Muscle layer of duodenum (tissue), 2 donors: ENCODE data around the gene ZFHX2.

Experiments
- H3K27ac ChIP-seq: one replicate; pipeline ENCODE4 v1.7.0; 2013; ENCODE audit warnings: mild to moderate bottlenecking, low read length
- H3K27me3 ChIP-seq: one replicate; pipeline ENCODE4 v1.7.0; 2013; ENCODE audit warnings: low read depth, mild to moderate bottlenecking, control low read depth, low read length
- H3K36me3 ChIP-seq, 2 donors: one replicate each; pipeline ENCODE4 v1.7.0; 2013; ENCODE audit warnings: low read length in 2 of 2, control low read depth in 1 of 2, mild to moderate bottlenecking in 1 of 2; ENCODE audit not compliant: insufficient read depth in 2 of 2, control insufficient read depth in 1 of 2
- H3K4me1 ChIP-seq, 2 donors: one replicate each; pipeline ENCODE4 v1.7.0; 2013; ENCODE audit warnings: low read length in 2 of 2, mild to moderate bottlenecking in 2 of 2, control low read depth in 1 of 2, moderate library complexity in 1 of 2; ENCODE audit not compliant: insufficient read depth in 2 of 2, control insufficient read depth in 1 of 2
- H3K4me3 ChIP-seq, 2 donors: one replicate each; pipeline ENCODE4 v1.7.0; 2013; ENCODE audit warnings: low read length in 2 of 2, low read depth in 1 of 2, mild to moderate bottlenecking in 1 of 2
- H3K9me3 ChIP-seq, 2 donors: one replicate each; pipeline ENCODE4 v1.7.0; 2013; ENCODE audit warnings: low read length in 2 of 2, control low read depth in 1 of 2, mild to moderate bottlenecking in 1 of 2; ENCODE audit not compliant: control insufficient read depth in 1 of 2
- donor health status: healthy.

Gene ZFHX2

DNA sequence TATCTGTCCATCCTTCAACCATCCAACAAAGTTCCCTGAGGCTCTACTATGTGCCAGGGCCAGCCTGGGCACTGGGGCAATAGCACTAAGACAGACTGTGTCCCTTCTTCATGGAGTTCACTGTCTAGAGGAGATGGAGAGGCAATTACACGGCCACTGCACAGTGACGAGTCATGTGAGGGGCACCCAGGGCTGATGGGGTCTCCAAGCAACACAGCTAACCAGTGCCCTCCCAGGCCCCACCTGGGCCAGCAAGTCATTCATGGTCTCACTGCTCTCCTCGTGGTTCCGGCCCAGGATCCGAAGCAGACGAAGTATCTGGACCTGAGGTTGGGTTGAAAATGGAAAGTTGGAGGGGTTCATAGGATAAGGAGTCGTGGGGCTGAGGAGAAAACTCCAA is 13.3 kb upstream of the ZFHX2 start:
- H3K36me3 ChIP-seq, result peaks cover 16 to 19% of the 10 kb centered on the region in 2 donors
- no peaks in the 10 kb centered on the region for H3K27me3 ChIP-seq
- H3K4me3 ChIP-seq, result no peak overlapping the region
- no peaks in the 10 kb centered on the region for H3K9me3 ChIP-seq
- peaks cover 7 to 8% of the 10 kb centered on the region in 2 donors for H3K4me1 ChIP-seq
- H3K27ac ChIP-seq, result no peak overlapping the region

DNA sequence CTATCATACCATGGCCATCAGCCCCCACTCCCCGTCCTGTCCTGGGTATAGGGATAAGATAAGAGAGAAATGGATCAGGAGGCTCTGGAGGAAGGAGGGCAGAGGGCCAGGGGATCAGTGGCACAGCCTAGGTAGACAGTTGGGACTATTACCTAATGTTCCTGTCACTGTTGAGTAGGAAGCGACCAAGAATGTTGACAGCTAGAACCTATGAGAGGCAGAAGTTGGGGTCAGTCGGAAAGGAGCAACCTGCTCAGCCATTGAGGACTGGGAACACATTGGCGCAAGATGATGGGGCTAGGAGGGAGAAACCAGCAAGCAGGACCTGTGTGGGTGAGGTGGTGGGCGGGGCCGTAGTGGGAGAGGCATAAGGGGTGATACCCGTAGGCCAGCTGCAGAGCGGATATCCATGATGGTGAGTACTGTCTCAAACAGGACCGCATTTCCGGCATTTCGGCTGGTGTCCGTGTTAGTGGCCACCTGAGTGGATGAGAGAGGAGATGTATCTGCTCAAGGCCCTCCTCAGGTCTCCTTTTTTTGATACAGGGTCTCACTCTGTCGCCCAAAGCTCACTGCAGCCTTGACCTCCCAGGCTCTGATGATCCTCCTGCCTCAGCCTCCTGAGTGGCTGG is 12.7 kb upstream of the ZFHX2 start:
- Histone ChIP-seq H3K36me3 (peaks cover 20% of the 10 kb centered on the region in 2 donors), H3K9me3 (no peaks in the 10 kb centered on the region), H3K4me3 (no peak overlapping the region), H3K27ac (no peak overlapping the region), H3K4me1 (peaks cover 7 to 11% of the 10 kb centered on the region in 2 donors), H3K27me3 (no peaks in the 10 kb centered on the region)

DNA sequence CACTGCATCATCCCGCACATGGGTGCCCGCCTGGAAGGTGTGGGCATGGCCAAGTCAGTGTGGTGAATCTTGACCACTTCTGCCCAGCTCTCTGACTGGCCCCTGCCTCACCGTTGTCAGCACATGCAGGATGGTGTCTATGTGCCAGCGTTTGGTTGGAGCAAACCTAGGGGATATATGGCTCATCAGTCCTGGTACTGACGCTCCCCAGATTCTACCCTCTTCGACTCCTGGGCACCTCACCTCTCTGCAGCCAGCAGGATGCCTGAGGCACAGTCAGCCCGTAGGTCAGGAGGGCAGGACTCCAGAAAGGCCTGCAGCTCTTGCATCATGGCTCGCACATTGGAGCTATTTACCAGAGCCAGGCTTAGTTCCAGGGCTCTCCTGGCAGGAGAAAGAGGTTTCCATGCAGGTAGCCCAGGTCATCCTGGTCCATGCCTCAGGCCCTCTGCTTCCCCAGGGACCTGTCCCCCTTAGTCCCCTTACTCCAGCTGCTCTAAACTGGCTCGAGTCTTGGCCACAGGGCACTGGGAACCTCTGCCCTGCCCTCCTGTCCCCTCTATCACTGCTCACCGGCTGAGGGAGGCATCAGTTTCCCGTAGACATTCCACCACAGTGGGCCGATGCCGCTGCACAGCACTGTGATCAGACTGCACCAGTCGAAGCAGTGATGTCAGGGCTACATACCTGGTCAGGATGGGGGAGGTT is 12.1 kb upstream of the ZFHX2 start:
- Histone ChIP-seq H3K4me1 (peaks cover 7 to 11% of the 10 kb centered on the region in 2 donors), H3K9me3 (no peaks in the 10 kb centered on the region), H3K36me3 (peaks cover 24 to 27% of the 10 kb centered on the region in 2 donors), H3K27ac (no peak overlapping the region), H3K27me3 (no peaks in the 10 kb centered on the region), H3K4me3 (no peak overlapping the region)

DNA sequence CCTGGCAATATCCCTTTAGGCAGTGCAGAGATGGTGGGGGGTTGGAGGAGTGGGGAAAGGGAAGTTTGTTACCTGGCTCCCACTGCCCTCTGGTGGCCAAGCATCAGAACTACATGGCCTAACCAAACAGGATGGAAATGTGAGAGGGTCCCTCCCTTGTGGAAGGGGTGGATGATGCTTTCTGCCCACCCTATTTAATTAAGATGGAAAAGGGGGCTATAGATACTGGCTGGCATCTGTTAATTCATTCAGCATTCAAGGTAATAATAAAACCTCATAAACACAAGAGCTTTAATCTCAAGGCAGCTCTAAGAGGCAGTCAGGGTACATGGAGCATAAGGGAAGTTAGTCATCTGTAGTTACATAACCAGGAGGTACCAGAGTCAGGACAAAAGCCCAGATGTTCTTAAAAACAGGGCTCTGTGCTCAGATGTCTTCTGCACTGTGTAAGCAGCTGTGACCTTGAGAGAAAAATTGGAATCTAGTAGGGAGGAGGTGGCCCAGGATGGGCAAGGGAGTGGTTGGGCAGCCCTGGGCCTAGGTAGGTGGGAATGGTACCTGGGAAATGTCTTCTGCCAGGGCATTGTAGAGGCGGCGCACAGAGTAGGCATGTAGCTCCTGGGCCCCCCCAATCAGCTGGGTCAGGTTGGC is 11.4 kb upstream of the ZFHX2 start:
- Histone ChIP-seq H3K4me3 (no peak overlapping the region), H3K27ac (no peak overlapping the region), H3K4me1 (peaks cover 0 to 7% of the 10 kb centered on the region in 2 donors), H3K36me3 (peaks cover 25 to 33% of the 10 kb centered on the region in 2 donors), H3K27me3 (no peaks in the 10 kb centered on the region), H3K9me3 (no peaks in the 10 kb centered on the region)

DNA sequence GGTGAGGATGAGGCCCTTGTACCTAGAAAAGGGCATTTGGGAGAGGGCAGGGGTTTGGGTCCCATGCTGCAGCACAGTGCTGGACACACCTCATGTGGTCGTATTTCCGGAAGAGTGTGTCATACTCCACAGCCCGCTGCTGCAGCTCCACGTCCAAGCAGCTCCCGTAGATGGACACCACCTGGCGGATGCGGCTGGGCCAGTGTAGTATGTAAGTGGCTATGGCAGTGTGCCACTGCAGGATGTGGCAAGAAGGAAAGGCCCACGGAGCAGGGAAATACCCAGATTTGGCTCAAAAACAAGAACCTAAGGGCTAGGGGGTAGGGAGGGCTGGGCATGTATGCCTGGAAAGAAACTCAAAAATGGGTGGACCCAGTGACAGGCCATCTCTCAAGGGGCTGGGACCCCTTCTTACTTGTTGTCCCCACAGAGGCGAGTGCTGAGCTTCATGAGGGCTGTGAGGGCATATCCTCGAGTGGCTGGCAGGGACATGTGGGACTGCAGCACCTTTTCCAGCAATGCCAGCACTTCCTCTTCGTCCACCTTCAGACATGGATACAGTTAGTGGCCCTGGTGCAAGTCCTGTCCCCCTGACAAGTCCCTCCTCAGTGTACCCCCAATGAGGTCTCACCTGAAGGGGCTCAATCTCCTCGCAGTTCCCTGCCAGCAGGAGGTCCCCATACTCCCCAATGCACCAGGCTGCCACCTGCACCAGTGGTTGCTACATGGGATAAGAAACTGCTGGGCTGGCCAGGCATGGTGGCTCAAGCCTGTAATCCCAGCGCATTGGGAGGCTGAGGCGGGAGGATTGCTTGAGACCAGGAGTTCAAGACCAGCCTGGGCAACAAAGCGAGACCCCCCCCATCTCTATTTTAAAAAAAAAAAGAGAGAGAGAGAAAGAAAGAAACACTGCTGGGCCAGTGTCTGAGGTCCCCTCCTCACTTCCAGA is 10.6 kb upstream of the ZFHX2 start:
- Histone ChIP-seq H3K4me1 (peaks cover 3 to 15% of the 10 kb centered on the region in 2 donors), H3K27me3 (no peaks in the 10 kb centered on the region), H3K27ac (no peak overlapping the region), H3K9me3 (no peaks in the 10 kb centered on the region), H3K36me3 (peaks cover 25 to 34% of the 10 kb centered on the region in 2 donors), H3K4me3 (no peak overlapping the region)

DNA sequence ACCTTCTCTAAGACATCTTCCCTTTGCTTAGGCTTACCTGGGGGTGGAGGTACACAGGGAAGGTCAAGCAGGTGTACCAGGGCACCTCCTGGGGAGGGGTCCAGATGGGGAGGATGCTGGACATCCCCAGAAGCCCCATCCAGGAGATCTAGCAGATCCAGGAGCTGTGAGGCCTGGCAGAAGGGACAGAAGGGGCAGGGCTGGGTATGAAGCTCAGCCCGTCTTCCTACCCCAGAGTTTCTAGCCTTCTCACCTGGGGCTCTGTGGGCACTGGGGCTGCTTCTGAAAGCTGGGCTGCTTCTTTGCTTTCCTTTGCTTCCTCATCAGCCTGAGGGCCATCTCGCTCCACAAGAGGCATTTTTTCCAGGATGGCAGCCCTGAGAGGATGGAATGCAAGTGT is 9.7 kb upstream of the ZFHX2 start:
- Histone ChIP-seq H3K9me3 (no peaks in the 10 kb centered on the region), H3K4me3 (no peak overlapping the region), H3K36me3 (peaks cover 25 to 34% of the 10 kb centered on the region in 2 donors), H3K27me3 (no peaks in the 10 kb centered on the region), H3K4me1 (peaks cover 9 to 24% of the 10 kb centered on the region in 2 donors), H3K27ac (no peak overlapping the region)

DNA sequence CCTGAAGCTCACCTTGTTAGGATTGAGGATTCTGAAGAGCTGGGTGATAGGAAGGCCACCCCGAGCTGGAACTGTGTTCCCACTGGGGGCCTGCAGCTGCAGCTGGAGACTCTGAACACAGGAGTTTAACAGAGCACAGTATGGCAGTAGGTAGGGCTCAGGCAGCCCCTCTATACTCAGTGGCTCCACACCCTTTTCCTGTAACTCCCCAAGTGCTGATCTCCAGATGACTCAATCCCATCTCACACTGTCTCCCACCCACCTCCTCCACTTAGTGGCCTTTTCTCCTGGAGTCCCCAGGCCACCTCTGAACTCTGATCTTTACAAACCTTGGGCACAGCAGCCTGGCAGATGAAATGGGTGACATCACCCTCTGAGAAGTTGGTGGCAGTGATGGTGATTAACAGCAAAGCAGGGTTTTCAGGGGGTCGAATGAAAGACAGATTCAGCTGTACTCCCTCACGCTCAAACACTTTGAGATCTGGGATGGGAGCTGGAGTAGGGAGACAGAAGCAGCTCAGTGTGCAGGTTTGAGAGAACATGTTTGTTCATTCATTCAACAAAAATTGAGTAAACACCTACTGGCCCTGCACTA is 8.5 kb upstream of the ZFHX2 start:
- no peaks in the 10 kb centered on the region for H3K27me3 ChIP-seq
- H3K27ac ChIP-seq, result no peak overlapping the region
- H3K36me3 ChIP-seq, result peaks cover 25 to 34% of the 10 kb centered on the region in 2 donors
- H3K9me3 ChIP-seq, result no peaks in the 10 kb centered on the region
- H3K4me3 ChIP-seq, result no peak overlapping the region
- H3K4me1 ChIP-seq, result peaks cover 9 to 27% of the 10 kb centered on the region in 2 donors

DNA sequence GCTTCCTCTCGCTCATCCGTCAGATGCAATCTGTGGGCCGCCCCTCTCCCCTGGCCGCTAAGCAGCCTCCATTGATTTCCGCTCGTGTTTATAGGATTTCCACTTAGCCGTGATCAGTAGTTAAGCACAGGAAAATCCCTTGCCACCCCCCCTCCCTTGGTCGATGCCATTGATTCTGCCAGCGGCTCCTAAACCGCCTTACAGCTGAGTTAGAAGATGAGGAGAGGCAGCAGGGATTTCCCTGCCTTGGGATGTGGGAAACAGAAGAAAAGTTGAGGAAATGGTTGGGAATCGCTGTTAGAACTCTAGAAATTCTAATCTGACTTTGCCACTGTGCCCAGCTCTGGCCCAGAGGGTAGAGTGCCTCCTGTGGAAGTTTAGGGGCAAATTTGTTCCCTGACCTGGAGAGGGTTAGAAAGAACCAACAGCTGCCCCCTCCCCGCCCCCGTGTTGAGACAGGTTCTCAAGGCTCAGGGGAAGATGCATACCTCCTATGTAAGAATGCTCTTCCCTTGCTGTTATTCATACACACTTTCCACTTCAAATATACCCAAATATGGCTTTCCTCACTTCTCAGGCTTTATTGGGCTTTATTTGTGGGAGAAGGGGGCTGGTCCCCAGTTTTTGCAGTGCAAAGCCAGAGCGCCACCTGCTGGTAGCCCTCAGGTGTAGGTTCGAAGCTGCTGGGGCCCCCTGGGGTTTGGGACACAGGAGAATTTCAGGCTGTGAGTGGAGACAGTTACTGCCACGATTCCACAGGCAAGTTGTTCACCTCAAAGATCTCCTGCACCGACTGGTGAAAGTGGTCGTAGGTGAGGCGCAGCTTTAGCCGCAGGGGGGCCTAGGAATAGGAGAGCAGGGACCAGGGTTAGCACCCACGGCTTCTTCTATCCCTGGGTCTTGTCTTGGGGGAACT is 7.7 kb upstream of the ZFHX2 start:
- Histone ChIP-seq H3K36me3 (peaks cover 25 to 34% of the 10 kb centered on the region in 2 donors), H3K27ac (no peak overlapping the region), H3K4me1 (peaks cover 9 to 28% of the 10 kb centered on the region in 2 donors), H3K9me3 (no peaks in the 10 kb centered on the region), H3K27me3 (no peaks in the 10 kb centered on the region), H3K4me3 (no peak overlapping the region)

DNA sequence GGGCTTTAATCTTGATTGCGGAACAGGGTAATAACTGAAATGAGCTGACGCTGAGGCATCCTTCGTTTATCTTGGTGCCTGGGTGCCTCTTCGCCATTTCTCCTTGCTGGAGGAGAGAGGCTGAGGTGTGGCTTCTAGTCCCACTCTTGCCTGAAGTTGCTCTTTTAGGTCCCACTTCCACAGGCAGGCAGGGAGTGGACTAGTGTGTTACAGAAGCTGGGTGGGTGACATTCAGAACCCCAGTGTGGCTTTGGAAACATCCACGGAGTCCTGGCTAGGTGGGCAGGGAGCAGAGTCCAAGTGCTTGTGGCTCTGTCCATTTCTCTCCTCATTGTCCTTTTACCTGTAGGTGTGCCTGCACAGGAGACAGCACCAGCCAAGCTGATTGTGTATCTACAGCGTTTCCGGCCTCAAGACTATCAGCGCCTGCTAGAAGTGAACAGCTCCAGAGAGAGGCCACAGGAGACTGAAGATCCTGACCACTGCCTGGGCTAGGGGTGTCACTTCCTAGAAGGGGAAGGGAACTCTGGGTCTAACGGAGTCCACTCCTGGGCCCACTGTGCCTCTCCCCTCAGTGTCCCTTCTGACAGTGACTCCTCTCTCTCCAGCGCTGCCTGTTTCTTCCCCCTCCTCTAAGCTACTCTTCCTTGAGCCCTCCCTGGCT is 6.9 kb upstream of the ZFHX2 start:
- peaks cover 9 to 28% of the 10 kb centered on the region in 2 donors for H3K4me1 ChIP-seq
- H3K36me3 ChIP-seq, result peaks cover 25 to 30% of the 10 kb centered on the region in 2 donors

More for the DNA sequence above, 6.9 kb upstream of the ZFHX2 start:
- H3K27ac ChIP-seq, result no peak overlapping the region
- no peak overlapping the region for H3K4me3 ChIP-seq
- H3K9me3 ChIP-seq, result no peaks in the 10 kb centered on the region
- no peaks in the 10 kb centered on the region for H3K27me3 ChIP-seq
